Measurements from ENCODE around the gene PRKN. TPM values are rescaled to one million over a fixed set of nuclear protein-coding genes. Genes with fewer than 3 reads are reported as not detected.

The PRKN gene
- total and polyA plus RNA-seq, 5 experiments from 2014 or later = 2.2 to 5.6 (median 3.5) TPM

DNA sequence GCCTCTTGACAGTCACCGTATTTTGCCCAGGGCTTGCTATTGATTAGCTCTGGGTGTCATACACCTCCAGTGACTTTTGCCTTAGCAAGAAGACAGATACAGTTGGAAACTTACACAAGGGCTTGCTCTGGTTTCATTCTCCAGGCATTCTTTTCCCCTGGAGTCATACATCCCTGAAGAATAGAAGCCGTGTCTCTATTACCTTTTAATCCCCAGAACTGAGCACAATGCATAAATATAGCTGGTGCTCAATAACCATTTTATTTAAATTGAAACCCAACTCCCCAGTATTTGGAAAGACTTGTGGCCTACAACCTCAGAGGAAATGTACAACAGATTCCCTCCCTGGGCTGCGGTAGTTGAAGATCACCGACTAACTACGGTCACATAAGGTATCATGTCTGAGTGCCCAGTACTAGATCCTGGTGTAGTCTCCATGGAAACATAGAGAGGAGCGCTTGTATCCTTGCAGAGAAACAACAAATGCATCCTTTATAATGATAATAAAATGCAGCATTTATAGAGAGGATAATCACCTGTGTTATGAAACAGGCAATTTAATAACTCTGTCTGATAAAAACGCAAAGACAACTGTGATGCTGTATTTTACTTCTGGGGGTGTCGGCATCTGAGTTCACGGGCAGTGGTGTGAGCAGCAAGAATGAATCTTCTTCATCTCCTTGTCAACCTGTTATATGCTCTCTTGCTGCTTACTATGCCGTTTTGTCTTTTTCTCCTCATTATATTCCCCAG is 1052.5 kb downstream of the PRKN start:
- Mint-ChIP-seq H3K27ac (no peak overlapping the region), H3K4me1 (no peaks in the 10 kb centered on the region), H3K4me3 (no peak overlapping the region), H3K36me3 (peaks cover 0 to 5% (median 3%) of the 10 kb centered on the region in 3 donors), H3K27me3 (no peaks in the 10 kb centered on the region), H3K9me3 (peaks cover 0 to 6% (median 0%) of the 10 kb centered on the region in 9 donors)
- ATAC-seq (no peak), DNase-seq (no peak)
- POLR2A ChIA-PET = no interaction called here

DNA sequence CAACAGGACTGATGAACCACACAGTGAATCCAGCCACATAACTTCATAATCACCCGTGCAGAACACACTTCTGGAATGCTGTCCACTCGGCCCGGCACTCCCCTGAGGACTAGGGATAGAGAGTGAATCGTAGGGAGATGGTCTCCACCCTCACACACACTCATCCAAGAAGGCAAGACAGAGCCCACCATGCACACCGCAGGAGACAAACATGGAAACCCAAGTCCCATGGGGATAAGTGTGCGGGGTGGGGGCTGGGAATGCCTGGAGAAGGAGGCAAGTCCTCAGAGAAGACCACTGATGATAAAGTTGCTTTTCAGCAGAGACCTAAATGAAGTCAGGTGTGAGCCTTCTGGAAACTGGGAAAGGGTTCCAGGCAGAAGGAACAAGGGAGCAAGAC is 1054.5 kb downstream of the PRKN start:
- Mint-ChIP-seq H3K27ac (peak overlapping the region in 1 of 10 donors; percentile 25), H3K9me3 (peaks cover 0 to 6% (median 0%) of the 10 kb centered on the region in 9 donors), H3K27me3 (no peaks in the 10 kb centered on the region), H3K4me1 (no peaks in the 10 kb centered on the region), H3K4me3 (no peak overlapping the region), H3K36me3 (peaks cover 0 to 5% (median 3%) of the 10 kb centered on the region in 3 donors)
- POLR2A ChIA-PET = no interaction called here
- ATAC-seq = no peak
- no peak for DNase-seq

- Mint-ChIP-seq H3K9me3 (peaks cover 0 to 7% (median 0%) of the 10 kb centered on the region in 9 donors), H3K27me3 (peaks cover 0 to 3% (median 0%) of the 10 kb centered on the region in 5 donors), H3K36me3 (peaks cover 0 to 5% (median 3%) of the 10 kb centered on the region in 3 donors), H3K4me1 (no peaks in the 10 kb centered on the region), H3K27ac (no peak overlapping the region), H3K4me3 (no peak overlapping the region)
- ATAC-seq (no peak), DNase-seq (no peak)
- POLR2A ChIA-PET = no interaction called here
Observed at GRCh38 chr6:161671117-161671516, 1056.4 kb downstream of the PRKN start.

- Mint-ChIP-seq H3K27me3 (peaks cover 0 to 3% (median 0%) of the 10 kb centered on the region in 5 donors), H3K27ac (no peak overlapping the region), H3K9me3 (peaks cover 0 to 21% (median 13%) of the 10 kb centered on the region in 9 donors), H3K4me1 (no peaks in the 10 kb centered on the region), H3K36me3 (peaks cover 0 to 18% (median 5%) of the 10 kb centered on the region in 3 donors), H3K4me3 (no peak overlapping the region)
- ATAC-seq = no peak
- DNase-seq = no peak
- POLR2A ChIA-PET = no interaction called here
Observed at GRCh38 chr6:161668665-161669064, 1058.9 kb downstream of the PRKN start.

DNA sequence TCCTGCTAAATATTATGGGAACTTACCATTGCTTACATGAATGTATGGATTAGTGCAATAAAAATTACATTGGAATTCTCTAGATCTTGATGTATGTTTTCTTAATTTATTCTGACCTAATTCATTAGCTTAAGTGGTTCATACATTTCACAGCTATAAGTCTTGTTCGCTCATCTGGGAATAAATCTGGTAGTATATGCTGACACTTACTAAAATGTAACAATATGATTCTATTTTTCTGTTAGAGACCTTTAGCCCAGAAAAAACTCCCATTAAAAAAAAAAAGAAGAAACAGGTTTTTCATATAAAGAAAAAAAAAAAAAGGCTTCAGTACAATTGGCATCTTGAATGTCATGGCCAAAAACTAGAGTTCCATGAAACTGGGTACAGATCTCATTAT is 1059.6 kb downstream of the PRKN start:
- POLR2A ChIA-PET = no interaction called here
- Mint-ChIP-seq H3K9me3 (peaks cover 0 to 25% (median 12%) of the 10 kb centered on the region in 9 donors), H3K36me3 (peaks cover 0 to 23% (median 5%) of the 10 kb centered on the region in 3 donors), H3K27ac (no peak overlapping the region), H3K4me1 (no peaks in the 10 kb centered on the region), H3K27me3 (peaks cover 0 to 3% (median 0%) of the 10 kb centered on the region in 5 donors), H3K4me3 (no peak overlapping the region)
- DNase-seq = no peak
- no peak for ATAC-seq

DNA sequence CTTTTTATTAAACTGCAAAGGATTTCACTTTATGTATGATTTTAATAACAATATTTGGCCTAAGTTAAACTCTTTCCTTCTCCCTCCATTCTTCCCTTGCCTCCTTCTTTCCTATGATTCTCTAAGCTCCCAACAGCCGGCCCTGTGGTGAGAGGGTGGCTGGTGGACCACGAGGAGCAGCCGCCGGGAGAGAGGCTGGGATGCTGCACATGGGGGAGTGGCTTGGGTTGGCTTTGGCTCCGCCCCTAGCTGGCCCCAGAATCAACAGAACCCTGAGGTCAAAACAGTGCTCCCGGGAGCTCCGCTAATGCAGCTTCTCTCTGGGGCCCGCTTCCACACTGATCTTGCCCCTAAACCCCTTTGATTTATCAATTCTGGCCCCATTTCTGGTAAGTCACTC is 1063.9 kb downstream of the PRKN start:
- no peak overlapping the region for H3K4me3 Mint-ChIP-seq
- H3K27me3 Mint-ChIP-seq = peaks cover 0 to 3% (median 0%) of the 10 kb centered on the region in 5 donors
- peaks cover 0 to 33% (median 14%) of the 10 kb centered on the region in 9 donors for H3K9me3 Mint-ChIP-seq
- H3K4me1 Mint-ChIP-seq = no peaks in the 10 kb centered on the region
- POLR2A ChIA-PET = no interaction called here
- no peak for ATAC-seq
- H3K36me3 Mint-ChIP-seq = peaks cover 0 to 23% (median 2%) of the 10 kb centered on the region in 3 donors
- DNase-seq = no peak
- no peak overlapping the region for H3K27ac Mint-ChIP-seq

GRCh38 chr6:161660666-161661571 is 1066.6 kb downstream of the PRKN start:
- Mint-ChIP-seq H3K4me1 (no peaks in the 10 kb centered on the region), H3K36me3 (peaks cover 2 to 23% (median 3%) of the 10 kb centered on the region in 3 donors), H3K27ac (no peak overlapping the region), H3K9me3 (peaks cover 0 to 33% (median 14%) of the 10 kb centered on the region in 9 donors), H3K27me3 (no peaks in the 10 kb centered on the region), H3K4me3 (no peak overlapping the region)
- DNase-seq (no peak), ATAC-seq (no peak)
- POLR2A ChIA-PET = no interaction called here

- POLR2A ChIA-PET = no interaction called here
- DNase-seq = no peak
- Mint-ChIP-seq H3K4me1 (no peaks in the 10 kb centered on the region), H3K27me3 (no peaks in the 10 kb centered on the region), H3K9me3 (peaks cover 0 to 17% (median 6%) of the 10 kb centered on the region in 9 donors), H3K27ac (no peak overlapping the region), H3K36me3 (peaks cover 0 to 12% (median 3%) of the 10 kb centered on the region in 3 donors), H3K4me3 (no peak overlapping the region)
- ATAC-seq = no peak
Observed at GRCh38 chr6:161658211-161658610, 1069.4 kb downstream of the PRKN start.

GRCh38 chr6:161654209-161654608 is 1073.4 kb downstream of the PRKN start:
- no peak for DNase-seq
- Mint-ChIP-seq H3K27ac (no peak overlapping the region), H3K9me3 (peaks cover 0 to 13% (median 8%) of the 10 kb centered on the region in 9 donors), H3K4me1 (no peaks in the 10 kb centered on the region), H3K27me3 (no peaks in the 10 kb centered on the region), H3K36me3 (peaks cover 2 to 8% (median 3%) of the 10 kb centered on the region in 3 donors), H3K4me3 (no peak overlapping the region)
- POLR2A ChIA-PET = no interaction called here
- ATAC-seq = no peak

DNA sequence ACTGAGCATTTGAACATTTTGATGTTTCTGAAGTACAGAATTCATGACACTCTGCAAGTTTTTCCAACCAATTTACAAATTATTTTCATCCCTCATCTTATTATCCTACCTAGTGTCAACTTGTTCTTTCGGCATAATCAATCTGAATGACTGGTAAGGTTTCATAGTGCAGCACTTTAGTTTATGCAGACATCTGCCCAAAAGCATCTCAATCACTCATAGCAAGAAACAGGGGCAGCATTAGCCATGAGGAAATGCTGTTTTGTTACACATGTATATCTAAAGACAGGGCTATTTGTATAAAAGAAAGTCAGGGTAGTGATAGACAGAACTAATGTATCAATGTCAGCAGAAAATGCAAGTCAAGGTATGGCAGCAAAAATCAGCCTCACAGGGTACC is 1075.6 kb downstream of the PRKN start:
- no peak overlapping the region for H3K27ac Mint-ChIP-seq
- POLR2A ChIA-PET = no interaction called here
- peaks cover 0 to 13% (median 8%) of the 10 kb centered on the region in 9 donors for H3K9me3 Mint-ChIP-seq
- peaks cover 2 to 8% (median 2%) of the 10 kb centered on the region in 3 donors for H3K36me3 Mint-ChIP-seq
- no peak overlapping the region for H3K4me3 Mint-ChIP-seq
- no peak for DNase-seq
- no peaks in the 10 kb centered on the region for H3K27me3 Mint-ChIP-seq
- ATAC-seq = no peak
- no peaks in the 10 kb centered on the region for H3K4me1 Mint-ChIP-seq

- POLR2A ChIA-PET = no interaction called here
- DNase-seq (no peak), ATAC-seq (no peak)
- peaks cover 0 to 4% (median 0%) of the 10 kb centered on the region in 5 donors for H3K27me3 Mint-ChIP-seq
- H3K4me3 Mint-ChIP-seq = no peak overlapping the region
- H3K4me1 Mint-ChIP-seq = no peaks in the 10 kb centered on the region
- peaks cover 4 to 23% (median 10%) of the 10 kb centered on the region in 9 donors for H3K9me3 Mint-ChIP-seq
- peaks cover 0 to 13% (median 3%) of the 10 kb centered on the region in 3 donors for H3K36me3 Mint-ChIP-seq
- H3K27ac Mint-ChIP-seq = no peak overlapping the region
Observed at GRCh38 chr6:161649841-161650240, 1077.7 kb downstream of the PRKN start.

GRCh38 chr6:161649068-161649467 is 1078.5 kb downstream of the PRKN start:
- DNase-seq (no peak), ATAC-seq (no peak)
- Mint-ChIP-seq H3K4me1 (no peaks in the 10 kb centered on the region), H3K4me3 (no peak overlapping the region), H3K27me3 (peaks cover 0 to 4% (median 0%) of the 10 kb centered on the region in 5 donors), H3K27ac (no peak overlapping the region), H3K9me3 (peaks cover 4 to 23% (median 9%) of the 10 kb centered on the region in 9 donors), H3K36me3 (peaks cover 0 to 13% (median 3%) of the 10 kb centered on the region in 3 donors)
- POLR2A ChIA-PET = no interaction called here

GRCh38 chr6:161647234-161647633 is 1080.3 kb downstream of the PRKN start:
- H3K27ac Mint-ChIP-seq = no peak overlapping the region
- ATAC-seq (no peak), DNase-seq (no peak)
- H3K4me1 Mint-ChIP-seq = no peaks in the 10 kb centered on the region
- POLR2A ChIA-PET = no interaction called here
- H3K4me3 Mint-ChIP-seq = no peak overlapping the region
- H3K27me3 Mint-ChIP-seq = peaks cover 0 to 4% (median 0%) of the 10 kb centered on the region in 5 donors
- H3K9me3 Mint-ChIP-seq = peaks cover 4 to 23% (median 8%) of the 10 kb centered on the region in 9 donors
- peaks cover 0 to 9% (median 3%) of the 10 kb centered on the region in 3 donors for H3K36me3 Mint-ChIP-seq

All from naive thymus-derived CD8-positive, alpha-beta T cell (primary cell).